ENCODE measurements around the gene JAZF1. TPM values are rescaled to one million over a fixed set of nuclear protein-coding genes. Genes with fewer than 3 reads are reported as not detected.
"Not testable (repeated sequence)": the region's sequence is repeated elsewhere in the genome, so short reads cannot be mapped to it uniquely, and the experiment has no call there.

The JAZF1 gene
- total and polyA plus RNA-seq, 3 experiments from 2014 or later: 3.2 to 5.1 (median 4.9) TPM

DNA sequence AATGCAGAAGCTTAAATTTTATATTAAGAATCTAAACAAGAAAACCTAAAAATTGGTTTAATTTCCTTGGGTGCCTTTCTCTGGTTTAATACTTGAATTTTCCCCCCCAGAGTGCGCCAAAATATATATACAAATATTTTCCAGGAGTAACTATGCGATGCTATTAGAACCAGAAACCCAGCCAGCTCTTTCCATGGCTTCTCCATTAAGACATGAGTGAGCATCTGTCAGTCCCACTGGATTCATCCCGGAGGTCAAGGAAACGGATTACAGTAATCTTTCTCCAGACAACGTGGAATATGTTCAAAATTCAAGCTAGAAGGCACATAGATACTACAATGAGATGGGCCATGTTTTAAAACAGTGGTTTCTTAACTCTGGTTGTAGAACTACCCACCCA, 291.9 kb downstream of the JAZF1 start:
- POLR2A ChIA-PET: no interaction called here
- H3K4me1 ChIP-seq (ENCODE audit: insufficient read depth, low read length): no peaks in the 10 kb centered on the region
- Mint-ChIP-seq H3K36me3 (peaks cover 12 to 20% (median 19%) of the 10 kb centered on the region in 3 donors), H3K4me1 (peaks cover 0 to 6% (median 3%) of the 10 kb centered on the region in 3 donors), H3K4me3 (no peak overlapping the region), H3K9me3 (no peaks in the 10 kb centered on the region), H3K27ac (no peak overlapping the region), H3K27me3 (peaks cover 0 to 1% of the 10 kb centered on the region in 2 donors)
- H3K36me3 ChIP-seq (ENCODE audit: insufficient read depth, low read length): no peaks in the 10 kb centered on the region
- no peak overlapping the region for H3K27ac ChIP-seq (ENCODE audit: low read depth, low read length)
- H3K9me3 ChIP-seq (ENCODE audit: low read length): no peaks in the 10 kb centered on the region
- CTCF ChIA-PET: no interaction called here
- no peak overlapping the region for H3K4me3 ChIP-seq (ENCODE audit: low read length)
- no peaks in the 10 kb centered on the region for H3K27me3 ChIP-seq (ENCODE audit: insufficient read depth, low read length, poor library complexity, severe bottlenecking)
- DNase-seq: no peak

DNA sequence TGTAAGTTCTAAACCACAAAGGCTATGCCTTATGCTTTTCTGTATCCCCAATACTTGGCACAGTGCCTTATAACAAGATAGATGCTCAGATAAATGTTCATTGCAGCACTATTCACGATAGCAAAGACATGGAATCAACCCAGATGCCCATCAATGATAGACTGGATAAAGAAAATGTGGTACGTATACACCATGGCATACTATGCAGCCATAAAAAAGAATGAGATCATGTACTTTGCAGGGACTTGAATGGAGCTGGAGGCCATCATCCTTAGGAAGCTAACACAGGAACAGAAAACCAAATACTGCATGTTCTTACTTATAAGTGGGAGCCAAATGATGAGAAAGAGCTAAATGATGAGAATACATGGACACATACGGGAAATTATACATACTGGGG, 293.9 kb downstream of the JAZF1 start:
- CTCF ChIA-PET; H3K4me3 Mint-ChIP-seq; DNase-seq; H3K27me3 Mint-ChIP-seq; H3K4me1 Mint-ChIP-seq; H3K36me3 ChIP-seq (ENCODE audit: insufficient read depth, low read length); H3K9me3 Mint-ChIP-seq; H3K27me3 ChIP-seq (ENCODE audit: insufficient read depth, low read length, poor library complexity, severe bottlenecking); H3K9me3 ChIP-seq (ENCODE audit: low read length); H3K4me3 ChIP-seq (ENCODE audit: low read length); POLR2A ChIA-PET; H3K27ac ChIP-seq (ENCODE audit: low read depth, low read length); H3K4me1 ChIP-seq (ENCODE audit: insufficient read depth, low read length); H3K27ac Mint-ChIP-seq: not testable (repeated sequence)
- peaks cover 6 to 15% (median 13%) of the 10 kb centered on the region in 3 donors for H3K36me3 Mint-ChIP-seq

DNA sequence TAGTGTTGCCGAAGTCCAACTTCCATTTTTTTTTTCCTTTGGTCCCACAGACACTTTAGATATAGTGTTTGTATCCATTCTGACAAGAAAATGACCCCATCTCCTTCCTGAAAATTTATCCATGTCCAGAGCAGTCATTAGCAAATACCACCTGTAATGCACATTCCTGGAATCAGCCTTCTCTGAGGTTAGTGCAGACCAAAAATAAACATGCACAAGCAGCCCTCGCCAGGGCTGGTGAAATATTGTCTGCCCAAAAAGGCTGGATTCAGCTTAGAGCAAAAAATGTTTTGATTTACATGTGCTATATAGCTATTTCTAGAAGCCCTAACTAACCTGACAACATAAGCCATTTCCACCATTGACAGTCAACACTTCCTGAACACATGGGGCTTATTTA, 294.9 kb downstream of the JAZF1 start:
- Histone ChIP-seq H3K27me3 (ENCODE audit: insufficient read depth, low read length, poor library complexity, severe bottlenecking) (no peaks in the 10 kb centered on the region), H3K27ac (ENCODE audit: low read depth, low read length) (no peak overlapping the region), H3K36me3 (ENCODE audit: insufficient read depth, low read length) (no peaks in the 10 kb centered on the region), H3K9me3 (ENCODE audit: low read length) (no peaks in the 10 kb centered on the region), H3K4me3 (ENCODE audit: low read length) (no peak overlapping the region), H3K4me1 (ENCODE audit: insufficient read depth, low read length) (no peaks in the 10 kb centered on the region)
- no peak for DNase-seq
- ChIA-PET POLR2A (no interaction called here), CTCF (no interaction called here)
- peaks cover 6 to 15% (median 13%) of the 10 kb centered on the region in 3 donors for H3K36me3 Mint-ChIP-seq
- H3K27ac Mint-ChIP-seq: no peak overlapping the region
- H3K4me1 Mint-ChIP-seq: peaks cover 0 to 6% (median 3%) of the 10 kb centered on the region in 3 donors
- H3K4me3 Mint-ChIP-seq: no peak overlapping the region
- H3K9me3 Mint-ChIP-seq: no peaks in the 10 kb centered on the region
- peaks cover 0 to 1% of the 10 kb centered on the region in 2 donors for H3K27me3 Mint-ChIP-seq

DNA sequence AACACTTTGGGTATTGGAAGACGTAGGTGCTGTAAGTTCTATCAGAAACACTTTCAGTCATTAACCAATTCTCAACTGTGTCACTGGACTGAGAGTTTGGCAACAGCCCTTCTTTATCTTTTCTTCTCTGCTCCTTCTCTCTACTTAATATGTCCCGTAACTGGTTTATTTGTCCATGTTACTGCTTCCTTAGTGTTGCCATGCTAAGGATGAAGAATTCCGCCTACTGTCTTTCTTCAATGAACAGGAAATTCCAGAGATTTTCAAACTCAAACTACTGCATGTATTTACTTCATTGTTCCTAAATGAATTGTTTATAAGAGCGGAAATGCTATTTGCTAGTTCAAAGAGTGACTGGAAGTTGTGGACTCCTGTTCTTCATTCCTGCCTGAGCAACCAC, 296.9 kb downstream of the JAZF1 start:
- no peak overlapping the region for H3K27ac ChIP-seq (ENCODE audit: low read depth, low read length)
- ChIA-PET POLR2A (no interaction called here), CTCF (no interaction called here)
- H3K27ac Mint-ChIP-seq: no peak overlapping the region
- H3K9me3 ChIP-seq (ENCODE audit: low read length): no peaks in the 10 kb centered on the region
- peaks cover 0 to 1% of the 10 kb centered on the region in 2 donors for H3K27me3 Mint-ChIP-seq
- no peaks in the 10 kb centered on the region for H3K36me3 ChIP-seq (ENCODE audit: insufficient read depth, low read length)
- H3K4me1 Mint-ChIP-seq: peaks cover 0 to 3% (median 0%) of the 10 kb centered on the region in 3 donors
- no peaks in the 10 kb centered on the region for H3K4me1 ChIP-seq (ENCODE audit: insufficient read depth, low read length)
- no peak overlapping the region for H3K4me3 ChIP-seq (ENCODE audit: low read length)
- DNase-seq: no peak
- no peaks in the 10 kb centered on the region for H3K9me3 Mint-ChIP-seq
- H3K36me3 Mint-ChIP-seq: peaks cover 6 to 15% (median 11%) of the 10 kb centered on the region in 3 donors
- no peak overlapping the region for H3K4me3 Mint-ChIP-seq
- no peaks in the 10 kb centered on the region for H3K27me3 ChIP-seq (ENCODE audit: insufficient read depth, low read length, poor library complexity, severe bottlenecking)

DNA sequence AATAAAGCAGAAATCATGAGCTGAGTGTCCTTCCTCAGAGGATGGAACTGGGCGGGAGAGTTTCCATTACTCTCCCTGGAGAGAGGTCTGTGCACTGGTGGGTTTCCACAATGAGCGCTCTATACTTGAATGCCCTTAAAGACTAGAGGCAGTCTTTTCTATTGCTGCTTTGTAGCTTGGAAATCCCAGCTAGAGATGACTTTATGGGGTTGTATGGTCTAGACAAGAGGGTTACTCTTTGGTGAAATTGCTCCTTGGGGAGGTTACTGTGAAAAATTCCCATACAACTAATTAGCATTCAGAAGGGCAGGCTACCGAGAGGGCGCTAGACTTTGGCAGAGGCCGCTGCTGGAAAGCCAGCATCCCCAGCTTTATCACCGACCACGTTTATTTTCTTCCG, 303.8 kb downstream of the JAZF1 start:
- H3K36me3 Mint-ChIP-seq: peaks cover 0 to 7% (median 6%) of the 10 kb centered on the region in 3 donors

DNA sequence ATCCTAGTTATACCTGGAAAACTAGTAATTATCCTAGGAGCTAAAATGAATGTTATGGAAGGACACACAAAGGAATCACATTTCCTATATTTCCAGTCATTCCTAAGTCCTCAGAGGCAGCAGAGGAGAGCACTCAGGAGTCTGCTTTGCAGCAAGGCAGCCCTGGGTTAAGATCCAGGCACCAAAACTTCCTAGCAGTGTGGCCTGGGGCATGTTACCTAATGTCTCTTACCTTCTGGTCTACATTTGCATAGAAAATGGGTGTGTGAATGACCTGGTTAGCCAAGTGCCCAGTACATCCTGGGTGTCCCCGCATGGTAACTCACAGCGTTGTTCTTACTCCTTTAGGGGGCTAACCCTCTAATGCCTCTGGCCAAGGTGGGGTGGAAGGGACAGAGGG, 304.8 kb downstream of the JAZF1 start:
- Histone ChIP-seq H3K36me3 (ENCODE audit: insufficient read depth, low read length) (no peaks in the 10 kb centered on the region), H3K9me3 (ENCODE audit: low read length) (no peaks in the 10 kb centered on the region), H3K4me3 (ENCODE audit: low read length) (no peak overlapping the region), H3K27me3 (ENCODE audit: insufficient read depth, low read length, poor library complexity, severe bottlenecking) (no peaks in the 10 kb centered on the region), H3K4me1 (ENCODE audit: insufficient read depth, low read length) (no peaks in the 10 kb centered on the region), H3K27ac (ENCODE audit: low read depth, low read length) (no peak overlapping the region)
- Mint-ChIP-seq H3K9me3 (no peaks in the 10 kb centered on the region), H3K27me3 (no peaks in the 10 kb centered on the region), H3K36me3 (peaks cover 0 to 7% (median 6%) of the 10 kb centered on the region in 3 donors), H3K27ac (no peak overlapping the region), H3K4me1 (peaks cover 0 to 2% (median 0%) of the 10 kb centered on the region in 3 donors), H3K4me3 (no peak overlapping the region)
- ChIA-PET CTCF (no interaction called here), POLR2A (no interaction called here)
- DNase-seq: no peak

More for the DNA sequence above, 303.8 kb downstream of the JAZF1 start:
- H3K27ac ChIP-seq (ENCODE audit: low read depth, low read length): no peak overlapping the region
- Mint-ChIP-seq H3K27me3 (no peaks in the 10 kb centered on the region), H3K4me3 (no peak overlapping the region), H3K4me1 (peaks cover 0 to 2% (median 0%) of the 10 kb centered on the region in 3 donors), H3K9me3 (no peaks in the 10 kb centered on the region), H3K27ac (no peak overlapping the region)
- H3K4me3 ChIP-seq (ENCODE audit: low read length): no peak overlapping the region
- no peaks in the 10 kb centered on the region for H3K27me3 ChIP-seq (ENCODE audit: insufficient read depth, low read length, poor library complexity, severe bottlenecking)
- no peak for DNase-seq
- POLR2A ChIA-PET: no interaction called here
- H3K9me3 ChIP-seq (ENCODE audit: low read length): no peaks in the 10 kb centered on the region
- no peaks in the 10 kb centered on the region for H3K4me1 ChIP-seq (ENCODE audit: insufficient read depth, low read length)
- CTCF ChIA-PET: no interaction called here
- H3K36me3 ChIP-seq (ENCODE audit: insufficient read depth, low read length): no peaks in the 10 kb centered on the region

DNA sequence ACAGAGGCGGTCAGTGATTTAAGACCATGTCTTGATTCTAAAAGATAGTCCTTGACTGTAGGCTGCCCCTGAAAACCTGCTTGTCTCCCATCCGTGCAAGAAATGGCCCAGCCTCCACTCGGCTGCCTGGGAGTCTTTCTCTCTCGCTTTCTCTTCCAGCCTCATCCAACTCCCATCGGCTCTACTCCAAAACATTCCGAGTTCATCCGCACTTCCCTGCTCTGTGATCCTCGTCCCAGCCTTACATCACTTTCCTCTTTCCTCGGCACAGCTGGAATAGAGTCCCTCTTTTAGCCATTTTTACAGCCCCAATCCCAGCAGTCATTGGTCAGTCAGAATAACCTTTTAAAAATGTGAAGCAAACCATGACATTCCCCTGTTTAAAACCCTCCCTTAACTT, 305.5 kb downstream of the JAZF1 start:
- ChIA-PET CTCF (no interaction called here), POLR2A (no interaction called here)
- Mint-ChIP-seq H3K27ac (peak overlapping the region in 2 of 8 donors; percentile 8 to 48), H3K4me3 (no peak overlapping the region), H3K4me1 (peaks cover 0 to 4% (median 0%) of the 10 kb centered on the region in 3 donors), H3K9me3 (no peaks in the 10 kb centered on the region), H3K27me3 (no peaks in the 10 kb centered on the region), H3K36me3 (peaks cover 0 to 7% (median 6%) of the 10 kb centered on the region in 3 donors)
- Histone ChIP-seq H3K9me3 (ENCODE audit: low read length) (no peaks in the 10 kb centered on the region), H3K36me3 (ENCODE audit: insufficient read depth, low read length) (no peaks in the 10 kb centered on the region), H3K4me1 (ENCODE audit: insufficient read depth, low read length) (no peaks in the 10 kb centered on the region), H3K27me3 (ENCODE audit: insufficient read depth, low read length, poor library complexity, severe bottlenecking) (no peaks in the 10 kb centered on the region), H3K4me3 (ENCODE audit: low read length) (no peak overlapping the region), H3K27ac (ENCODE audit: low read depth, low read length) (no peak overlapping the region)
- no peak for DNase-seq

DNA sequence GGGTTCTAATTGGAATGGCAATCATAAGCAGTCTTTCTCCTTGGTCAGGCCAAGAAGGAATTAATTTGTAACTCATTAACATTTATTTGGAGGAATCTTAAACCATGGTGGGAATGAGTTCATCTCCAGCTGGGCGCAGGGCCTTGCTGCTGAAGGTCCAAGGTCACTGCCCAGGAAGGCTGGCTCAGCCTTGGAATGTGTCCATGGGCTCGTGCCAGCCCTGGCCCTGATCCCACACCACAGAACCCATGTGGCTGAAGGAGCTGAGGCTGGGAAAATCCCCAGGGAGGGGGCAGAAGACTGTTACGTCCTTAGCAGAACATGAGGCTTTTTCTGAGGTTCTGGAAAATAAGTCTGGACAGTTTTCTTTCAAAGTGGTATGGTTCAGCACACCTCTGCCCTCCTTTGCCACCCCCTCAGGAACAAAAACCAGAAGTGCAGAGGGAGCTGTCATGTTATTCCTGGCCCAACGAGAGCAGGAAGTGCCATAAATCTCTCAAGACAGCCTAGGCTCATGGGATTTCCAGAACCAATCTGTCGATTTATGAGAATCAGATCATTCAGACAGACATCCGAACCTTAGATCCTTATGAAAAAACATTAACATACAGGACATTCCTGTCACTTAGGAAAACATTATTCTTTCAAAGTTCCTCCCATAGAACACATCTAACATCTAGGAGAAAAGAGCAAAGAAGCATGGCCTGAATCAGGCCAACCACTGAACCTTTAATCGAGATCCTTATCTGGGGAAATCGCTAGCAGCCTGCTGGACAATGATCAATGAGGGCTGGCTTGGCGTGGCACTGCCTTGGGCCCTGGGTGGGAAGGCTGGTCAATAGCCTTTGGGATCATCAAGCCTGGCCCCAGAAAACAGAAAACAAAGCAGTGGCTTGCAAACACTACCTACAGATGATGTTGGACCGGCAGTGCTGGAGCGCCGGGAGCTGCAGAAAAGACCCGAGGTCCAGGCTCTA, 306.3 kb downstream of the JAZF1 start:
- CTCF ChIA-PET: interaction anchor here (1.1 kb wide), 1 partner anchor 16 kb away, joined by 3 read pairs; no protein-coding TSS in a partner anchor
- H3K36me3 Mint-ChIP-seq: peaks cover 0 to 7% (median 6%) of the 10 kb centered on the region in 3 donors
- Histone ChIP-seq H3K4me3 (ENCODE audit: low read length) (no peak overlapping the region), H3K4me1 (ENCODE audit: insufficient read depth, low read length) (no peaks in the 10 kb centered on the region), H3K9me3 (ENCODE audit: low read length) (no peaks in the 10 kb centered on the region), H3K36me3 (ENCODE audit: insufficient read depth, low read length) (no peaks in the 10 kb centered on the region), H3K27ac (ENCODE audit: low read depth, low read length) (no peak overlapping the region), H3K27me3 (ENCODE audit: insufficient read depth, low read length, poor library complexity, severe bottlenecking) (no peaks in the 10 kb centered on the region)
- H3K4me1 Mint-ChIP-seq: peaks cover 0 to 4% (median 3%) of the 10 kb centered on the region in 3 donors
- no peak overlapping the region for H3K27ac Mint-ChIP-seq
- POLR2A ChIA-PET: no interaction called here
- DNase-seq: no peak
- H3K27me3 Mint-ChIP-seq: no peaks in the 10 kb centered on the region
- H3K9me3 Mint-ChIP-seq: no peaks in the 10 kb centered on the region
- no peak overlapping the region for H3K4me3 Mint-ChIP-seq
